HG02870 (cell line): ENCODE results near the gene BTBD19.
"Not testable (repeated sequence)": the region's sequence is repeated elsewhere in the genome, so short reads cannot be mapped to it uniquely, and the experiment has no call there.

Source experiments
- ATAC-seq: cut with Tn5 transposase; IDR thresholded peaks from one replicate; pipeline ENCODE4 v1.9.1; 2021; ENCODE audit warnings: mild to moderate bottlenecking, moderate library complexity; ENCODE audit not compliant: unreplicated experiment

The BTBD19 gene

DNA sequence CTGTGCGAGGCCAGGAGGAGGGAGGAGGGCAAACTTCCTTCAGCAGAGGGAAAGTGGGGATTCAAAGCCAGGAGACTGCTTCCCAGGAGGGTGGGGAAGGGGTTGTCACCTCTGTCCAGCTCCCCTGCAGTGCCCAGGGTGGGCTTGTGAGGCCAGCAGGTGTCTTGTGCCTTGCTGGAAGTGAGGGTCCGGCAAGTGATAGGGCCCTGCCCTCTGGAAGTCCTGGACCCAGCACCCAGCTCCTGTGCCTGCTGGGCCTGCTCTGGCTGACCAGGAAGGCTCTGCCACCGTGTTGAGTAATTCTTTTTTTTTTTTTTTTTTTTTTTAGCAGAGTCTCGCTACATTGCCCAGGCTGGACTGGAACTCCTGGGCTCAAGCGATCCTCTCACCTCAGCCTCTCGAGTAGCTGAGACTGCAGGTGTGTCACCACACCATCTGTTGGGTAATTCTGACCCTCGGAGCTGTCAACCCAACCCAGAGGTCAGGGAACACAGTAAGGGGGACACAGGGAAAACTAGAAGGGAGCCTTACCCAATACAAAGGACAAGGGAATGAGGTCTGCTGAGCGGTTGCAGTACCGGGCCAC, 21.4 kb upstream of the BTBD19 start:
- no peak for ATAC-seq

DNA sequence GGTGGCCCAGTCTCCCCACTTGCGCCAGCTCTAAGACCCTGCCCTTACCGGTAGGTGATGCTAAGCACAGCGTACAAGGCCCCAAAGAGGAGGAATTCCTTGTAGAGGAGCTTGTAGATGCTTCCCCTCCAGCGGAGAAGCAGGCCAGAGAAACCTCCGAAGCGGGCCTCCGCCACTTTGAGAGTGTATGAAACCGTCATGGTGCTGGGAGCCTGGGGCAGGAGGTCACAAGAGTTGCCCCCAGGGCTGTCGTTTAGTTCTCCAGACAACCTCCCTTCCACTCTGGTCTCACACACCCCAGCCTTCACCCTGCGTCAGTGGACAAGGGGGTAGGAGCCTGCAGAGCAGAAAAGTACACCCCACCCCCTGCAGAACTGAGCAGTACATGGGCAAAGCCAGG, 20.8 kb upstream of the BTBD19 start:
- no peak for ATAC-seq

DNA sequence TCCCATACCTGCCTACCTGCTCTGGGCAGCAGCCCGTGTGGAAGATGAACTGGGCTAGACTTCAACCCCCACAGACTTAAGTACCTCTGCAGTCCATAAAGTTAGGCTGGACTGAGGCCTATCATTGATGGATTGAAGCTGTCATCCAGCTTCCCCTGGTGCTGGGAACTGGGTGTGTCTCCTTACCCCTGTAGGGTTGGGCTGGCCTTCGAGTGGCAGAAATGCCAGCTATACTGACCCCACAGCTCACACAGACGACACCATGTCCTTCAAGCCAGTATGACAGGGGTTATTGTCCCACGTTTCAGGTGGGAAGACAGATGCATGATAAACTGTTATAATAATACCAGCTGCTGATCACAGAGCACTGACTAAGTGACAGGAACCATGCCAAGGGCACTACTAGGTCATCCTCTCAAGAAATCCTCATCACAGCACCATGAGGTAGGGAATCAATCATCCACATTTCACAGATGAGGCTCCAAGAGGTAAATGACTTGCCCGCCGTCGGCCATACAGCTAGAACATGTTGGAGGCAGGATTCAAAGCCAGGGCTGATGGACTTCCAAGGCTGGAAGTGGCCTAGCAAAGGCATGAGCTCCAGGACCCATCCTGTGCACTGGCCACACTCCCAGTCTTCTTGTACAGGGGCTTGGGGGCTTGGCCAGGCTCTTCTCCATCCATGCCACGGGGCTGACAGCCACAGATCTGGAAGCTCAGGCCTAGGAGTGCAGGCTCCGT, 20.0 kb upstream of the BTBD19 start, which contains the start of gene BEST4:
BEST4 (minus strand) TSS at position 51 of the 741 bp plus-strand sequence. CDS start 465 bp downstream, outside the sequence.
- ATAC-seq: no peak

DNA sequence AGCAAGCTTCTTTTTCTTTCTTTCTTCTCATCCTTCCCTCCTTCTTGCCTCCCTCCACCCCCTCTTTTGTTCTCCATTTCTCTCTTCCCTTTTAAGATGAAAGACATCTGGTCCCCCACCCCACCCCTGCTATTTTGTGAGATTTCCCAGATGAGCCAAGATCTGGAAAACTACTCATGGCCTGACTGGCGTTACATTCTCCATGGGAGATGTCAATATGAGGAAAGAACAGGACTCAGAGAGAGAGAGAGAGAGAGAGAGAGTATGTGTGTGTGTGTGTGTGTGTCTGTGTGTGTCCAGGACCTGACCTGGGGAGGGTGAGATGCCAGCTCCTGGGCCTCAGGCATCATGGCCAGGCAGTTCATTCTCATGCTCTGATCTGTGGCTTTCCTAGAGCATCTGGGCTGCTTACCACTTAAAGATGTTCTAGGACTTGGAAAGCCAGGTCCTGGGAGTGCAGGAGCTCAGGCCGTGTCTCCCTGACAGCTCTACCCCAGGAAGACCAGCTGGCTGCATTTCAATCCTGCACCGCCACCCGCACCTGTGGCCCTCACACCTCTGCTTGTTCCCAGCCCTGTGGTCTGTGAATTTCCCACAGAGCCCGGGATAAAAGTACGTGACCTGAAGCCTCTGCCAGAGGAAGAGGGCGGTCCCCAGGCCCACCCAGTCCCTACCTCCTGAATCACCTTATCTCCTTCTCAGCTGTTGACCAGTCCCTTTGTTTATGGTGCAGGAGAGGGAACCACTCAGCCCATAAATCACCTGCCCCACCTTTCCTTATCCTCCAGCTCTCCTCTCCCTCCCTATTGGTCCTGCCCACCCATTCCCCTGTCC, 17.1 kb upstream of the BTBD19 start:
- no peak for ATAC-seq

DNA sequence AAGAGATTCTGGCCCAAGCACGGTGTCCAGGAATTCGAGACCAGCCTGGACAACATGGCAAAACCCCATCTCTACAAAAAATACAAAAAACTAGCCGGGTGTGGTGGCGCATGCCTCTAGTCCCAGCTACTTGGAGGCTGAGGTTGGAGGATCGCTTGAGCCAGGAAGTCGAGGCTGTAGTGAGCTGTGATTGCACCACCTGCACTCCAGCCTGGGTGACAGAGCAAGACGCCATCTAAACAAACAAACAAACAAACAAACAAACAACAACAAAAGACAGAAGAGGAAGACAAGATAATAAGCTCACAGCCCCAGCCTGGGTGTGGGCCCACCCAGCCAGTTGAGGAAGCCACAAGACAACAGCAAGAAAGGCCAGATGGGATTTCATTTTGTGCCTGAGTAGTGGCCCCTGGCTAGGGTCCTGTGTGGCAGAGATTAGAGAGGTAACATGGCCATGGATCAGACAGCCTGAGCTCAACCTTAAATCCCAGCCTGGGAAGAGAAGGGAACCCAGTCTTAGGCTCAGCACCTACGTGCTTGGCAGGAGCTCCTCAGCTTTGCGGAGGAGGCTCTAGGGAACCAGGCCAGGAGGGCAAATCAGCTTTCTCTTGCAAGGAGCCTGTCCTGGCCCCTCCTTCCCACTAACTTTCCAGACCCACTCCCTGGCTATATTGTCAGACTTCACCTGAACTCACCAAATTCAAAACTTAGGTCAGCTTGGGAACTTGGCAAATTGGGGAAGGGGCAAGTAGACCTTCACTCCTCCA, 15.4 kb upstream of the BTBD19 start:
- ATAC-seq: no peak

DNA sequence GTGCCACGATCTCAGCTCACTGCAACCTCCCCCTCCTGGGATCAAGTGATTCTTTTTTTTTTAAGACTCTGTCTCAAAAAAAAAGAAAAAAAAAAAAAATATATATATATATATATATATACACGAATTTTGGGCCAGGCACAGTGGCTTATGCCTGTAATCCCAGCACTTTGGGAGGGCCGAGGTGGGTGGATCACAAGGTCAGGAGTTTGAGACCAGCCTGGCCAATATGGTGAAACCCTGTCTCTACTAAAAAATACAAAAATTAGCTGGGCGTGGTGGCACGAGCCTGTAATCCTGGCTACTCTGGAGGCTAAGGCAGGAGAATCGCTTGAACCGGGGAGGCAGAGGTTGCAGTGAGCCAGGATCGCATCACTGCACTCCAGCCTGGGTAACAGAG, 10.4 kb upstream of the BTBD19 start:
- ATAC-seq: not testable (repeated sequence)

DNA sequence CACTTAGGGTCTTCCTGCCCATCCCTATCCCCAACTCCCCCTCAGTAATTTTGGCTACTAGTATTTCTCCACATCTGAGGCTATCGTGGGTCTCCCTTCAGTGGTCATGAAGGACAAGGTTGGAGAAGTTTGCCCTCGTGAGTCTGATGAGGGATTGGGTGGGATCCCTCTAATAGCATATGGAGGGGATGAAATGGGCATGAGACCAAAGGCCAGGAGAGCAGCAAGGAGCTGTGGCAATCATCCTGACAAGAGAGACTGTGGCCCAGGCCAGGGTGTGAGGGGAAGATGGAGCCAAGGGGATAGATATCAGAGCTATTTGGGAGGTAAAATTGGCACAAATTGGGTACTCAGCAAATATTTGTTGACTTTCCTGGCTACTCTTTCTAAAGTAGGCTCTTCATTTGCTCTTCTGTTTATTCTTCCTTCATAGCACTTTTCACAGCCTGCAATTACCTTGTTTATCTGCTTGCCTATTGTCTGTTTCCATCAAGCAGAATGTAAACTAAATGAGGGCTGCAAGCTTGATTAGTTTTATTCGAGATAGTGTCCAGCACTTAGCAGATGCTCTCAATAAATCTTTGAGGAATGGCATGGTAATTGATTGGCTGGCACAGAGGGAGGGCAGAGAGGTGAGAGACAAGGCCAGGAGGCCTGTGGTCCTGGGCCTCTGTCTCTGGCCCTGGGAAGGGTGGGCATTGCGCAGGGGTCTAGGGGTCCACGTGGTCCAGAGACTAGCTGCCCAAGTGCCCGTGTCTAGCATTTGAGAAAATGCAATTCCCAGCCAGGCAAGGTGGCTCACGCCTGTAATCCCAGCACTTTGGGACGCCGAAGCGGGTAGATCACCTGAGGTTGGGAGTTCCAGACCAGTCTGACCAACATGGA, 9.6 kb upstream of the BTBD19 start:
- ATAC-seq: no peak

DNA sequence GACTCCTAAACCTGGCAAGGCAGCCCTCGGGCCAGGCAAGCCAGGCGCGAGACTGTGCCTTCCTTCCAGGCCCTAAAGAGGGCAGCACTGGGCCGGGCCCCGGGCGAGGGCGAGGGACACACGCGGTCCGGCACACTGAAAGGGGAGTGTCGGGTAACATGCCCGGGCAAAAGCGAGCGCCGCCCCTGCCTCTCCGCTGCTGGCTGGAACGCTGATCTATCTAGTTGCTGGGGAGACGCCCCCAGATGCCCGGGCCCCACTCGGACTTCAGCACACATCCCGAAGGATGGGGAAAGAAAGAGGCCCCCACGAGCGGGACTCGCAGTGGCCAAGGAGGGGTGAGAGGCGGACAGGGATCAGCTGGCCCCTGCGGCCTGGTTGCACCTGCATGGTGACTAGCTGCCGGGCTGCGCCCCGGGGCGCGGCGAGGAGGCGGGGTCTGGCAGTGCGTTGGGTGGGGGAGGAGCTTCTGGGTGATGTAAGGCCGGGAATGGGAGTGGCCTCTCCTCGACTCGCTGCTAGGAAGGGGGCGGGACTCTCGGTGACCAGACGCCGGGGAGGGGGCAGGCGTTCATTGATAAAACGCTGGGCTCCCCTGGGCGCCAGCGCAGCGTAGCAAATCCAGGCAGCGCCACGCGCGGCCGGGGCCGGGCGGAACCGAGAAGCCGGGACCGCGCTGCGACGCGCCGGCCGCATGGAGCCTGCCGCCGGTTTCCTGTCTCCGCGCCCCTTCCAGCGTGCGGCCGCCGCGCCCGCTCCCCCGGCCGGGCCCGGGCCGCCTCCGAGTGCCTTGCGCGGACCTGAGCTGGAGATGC, 8.3 kb upstream of the BTBD19 start, which contains the start of gene PLK3:
PLK3 (plus strand) TSS at position 608 of the 815 bp plus-strand sequence; CDS start at position 695, 87 bp downstream.
- peak; percentile 84 for ATAC-seq

DNA sequence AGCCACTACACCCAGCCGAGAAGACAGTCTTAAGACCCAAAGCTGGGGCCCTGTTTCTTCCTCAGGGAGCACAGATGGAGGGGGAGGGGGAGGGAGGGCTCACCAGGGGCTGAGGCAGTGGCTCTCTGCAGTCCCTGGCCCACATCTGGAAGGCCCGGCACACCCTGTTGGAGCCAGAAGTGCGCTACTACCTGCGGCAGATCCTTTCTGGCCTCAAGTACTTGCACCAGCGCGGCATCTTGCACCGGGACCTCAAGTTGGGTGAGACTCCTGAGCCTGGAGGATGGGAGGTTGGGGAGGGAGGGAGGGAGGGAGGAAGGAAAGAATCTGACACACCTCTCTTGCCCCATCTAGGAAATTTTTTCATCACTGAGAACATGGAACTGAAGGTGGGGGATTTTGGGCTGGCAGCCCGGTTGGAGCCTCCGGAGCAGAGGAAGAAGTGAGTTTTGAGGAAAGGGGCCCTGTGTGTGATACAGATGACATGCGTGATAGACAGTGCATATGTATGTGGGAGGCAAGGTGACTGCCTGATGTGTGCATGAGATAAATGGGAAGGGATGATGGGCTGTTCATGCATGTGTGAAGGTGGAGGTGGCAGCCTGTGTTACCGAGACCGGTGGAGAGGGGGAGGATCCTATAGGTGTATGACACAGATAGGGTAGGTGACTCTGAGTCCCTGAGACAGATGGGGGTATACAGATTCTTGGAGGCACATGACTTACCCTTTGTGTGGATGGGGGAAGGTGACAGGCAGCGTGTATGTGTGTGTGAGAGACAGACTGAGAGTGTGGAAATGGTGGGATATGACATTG, 6.6 kb upstream of the BTBD19 start:
- ATAC-seq: no peak

DNA sequence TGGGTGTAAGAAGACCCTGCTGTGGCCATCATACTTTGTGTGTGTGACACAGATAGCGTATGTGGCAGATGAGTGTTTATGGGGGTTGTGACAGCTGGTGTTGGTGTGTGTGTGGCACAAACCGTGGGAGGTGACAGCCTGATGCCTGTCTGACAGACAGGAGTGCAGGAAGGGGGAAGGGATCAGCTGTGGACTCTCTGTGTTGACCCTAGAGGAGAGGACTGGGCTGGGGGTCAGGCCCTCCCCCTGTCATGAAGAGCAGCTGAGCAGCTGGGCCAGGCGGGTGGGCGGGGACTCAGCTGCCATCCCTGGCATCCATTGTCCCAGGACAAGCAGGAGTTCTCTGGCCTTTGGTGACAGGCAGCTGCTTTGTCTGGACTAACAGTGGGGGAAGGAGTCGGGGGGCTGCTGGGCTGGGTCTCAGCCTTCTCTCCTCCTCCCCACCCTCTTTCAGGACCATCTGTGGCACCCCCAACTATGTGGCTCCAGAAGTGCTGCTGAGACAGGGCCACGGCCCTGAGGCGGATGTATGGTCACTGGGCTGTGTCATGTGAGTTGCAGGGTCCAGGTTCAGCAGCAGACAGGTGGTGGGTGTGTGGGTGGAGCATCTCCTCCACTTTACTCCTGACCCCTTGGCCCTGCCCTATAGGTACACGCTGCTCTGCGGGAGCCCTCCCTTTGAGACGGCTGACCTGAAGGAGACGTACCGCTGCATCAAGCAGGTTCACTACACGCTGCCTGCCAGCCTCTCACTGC, 5.8 kb upstream of the BTBD19 start:
- ATAC-seq: no peak

DNA sequence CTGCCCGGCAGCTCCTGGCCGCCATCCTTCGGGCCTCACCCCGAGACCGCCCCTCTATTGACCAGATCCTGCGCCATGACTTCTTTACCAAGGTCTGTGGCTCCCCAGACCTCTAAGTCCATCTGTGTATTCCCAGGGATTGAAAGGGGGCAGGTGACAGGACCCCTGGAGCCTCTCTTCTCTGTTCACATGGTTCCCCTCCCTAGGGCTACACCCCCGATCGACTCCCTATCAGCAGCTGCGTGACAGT, 5.3 kb upstream of the BTBD19 start:
- ATAC-seq: no peak

DNA sequence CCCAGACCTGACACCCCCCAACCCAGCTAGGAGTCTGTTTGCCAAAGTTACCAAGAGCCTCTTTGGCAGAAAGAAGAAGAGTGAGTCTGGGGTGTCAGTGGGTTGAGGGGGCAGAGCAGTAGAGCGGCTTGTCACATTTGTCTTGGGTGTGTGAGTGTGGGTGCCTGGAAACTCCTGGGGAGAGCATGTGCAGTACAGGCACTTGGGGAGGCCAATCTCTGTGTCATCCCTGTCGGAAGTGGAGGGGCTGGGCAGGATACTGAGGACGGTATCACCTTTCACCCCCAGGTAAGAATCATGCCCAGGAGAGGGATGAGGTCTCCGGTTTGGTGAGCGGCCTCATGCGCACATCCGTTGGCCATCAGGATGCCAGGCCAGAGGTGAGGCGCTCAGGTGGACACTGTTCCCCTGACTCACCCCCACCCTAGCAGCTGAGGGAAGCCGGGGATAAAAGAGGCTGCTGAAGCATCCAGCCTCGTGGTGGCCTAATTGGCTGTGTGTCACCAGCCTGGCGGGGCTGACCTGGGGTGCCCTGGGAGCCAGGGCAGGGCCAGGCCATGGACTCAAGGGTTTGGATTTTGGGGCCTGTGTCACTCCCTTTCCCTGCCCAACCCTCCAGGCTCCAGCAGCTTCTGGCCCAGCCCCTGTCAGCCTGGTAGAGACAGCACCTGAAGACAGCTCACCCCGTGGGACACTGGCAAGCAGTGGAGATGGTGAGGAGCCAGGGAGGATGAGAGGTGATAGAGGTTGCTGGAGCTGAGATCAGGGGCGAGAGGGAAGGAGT, 4.8 kb upstream of the BTBD19 start:
- ATAC-seq: no peak

DNA sequence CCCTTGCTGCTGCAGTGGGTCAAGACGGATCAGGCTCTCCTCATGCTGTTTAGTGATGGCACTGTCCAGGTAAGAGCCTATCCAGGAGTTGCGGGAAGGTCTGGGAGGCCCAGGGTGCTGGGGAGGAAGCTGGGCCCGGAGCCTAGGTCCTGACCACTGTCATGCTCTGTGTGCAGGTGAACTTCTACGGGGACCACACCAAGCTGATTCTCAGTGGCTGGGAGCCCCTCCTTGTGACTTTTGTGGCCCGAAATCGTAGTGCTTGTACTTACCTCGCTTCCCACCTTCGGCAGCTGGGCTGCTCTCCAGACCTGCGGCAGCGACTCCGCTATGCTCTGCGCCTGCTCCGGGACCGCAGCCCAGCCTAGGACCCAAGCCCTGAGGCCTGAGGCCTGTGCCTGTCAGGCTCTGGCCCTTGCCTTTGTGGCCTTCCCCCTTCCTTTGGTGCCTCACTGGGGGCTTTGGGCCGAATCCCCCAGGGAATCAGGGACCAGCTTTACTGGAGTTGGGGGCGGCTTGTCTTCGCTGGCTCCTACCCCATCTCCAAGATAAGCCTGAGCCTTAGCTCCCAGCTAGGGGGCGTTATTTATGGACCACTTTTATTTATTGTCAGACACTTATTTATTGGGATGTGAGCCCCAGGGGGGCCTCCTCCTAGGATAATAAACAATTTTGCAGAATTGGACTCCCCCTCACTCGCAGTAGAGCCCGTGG, 2.9 kb upstream of the BTBD19 start:
- ATAC-seq: no peak

DNA sequence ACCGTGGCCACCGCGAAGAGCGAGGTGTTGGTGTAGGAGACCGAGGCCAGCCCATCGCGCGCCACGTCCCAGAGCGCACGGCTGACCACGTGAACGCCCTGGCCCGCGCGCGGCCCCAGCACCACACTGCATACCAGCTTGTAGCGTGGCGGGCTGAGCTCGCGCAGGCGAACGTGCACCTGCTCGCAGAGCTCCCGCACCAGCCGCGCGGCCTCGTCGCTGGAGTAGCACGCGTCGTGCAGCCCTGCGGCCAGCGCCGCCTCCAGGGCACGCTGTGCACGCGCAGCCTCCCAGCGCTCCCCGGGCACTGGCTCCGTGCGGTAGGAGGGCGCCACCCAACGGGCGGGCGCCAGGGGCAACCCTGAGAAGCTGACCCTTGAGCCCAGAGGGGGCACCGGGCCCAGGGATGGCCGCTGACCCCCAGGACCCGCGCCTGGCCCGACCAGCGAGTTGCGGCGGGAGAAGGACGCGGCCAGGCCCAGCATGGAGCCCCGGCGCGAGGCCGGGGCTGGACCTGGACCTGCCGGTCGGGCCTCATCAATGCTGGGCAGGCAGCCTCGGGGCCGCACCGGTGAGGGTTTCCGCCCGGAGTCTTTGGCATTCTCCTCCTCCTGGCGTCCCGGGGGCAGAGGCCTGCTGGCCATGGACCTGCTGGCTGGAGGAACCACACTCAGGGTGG, 2.2 kb upstream of the BTBD19 start:
- no peak for ATAC-seq

DNA sequence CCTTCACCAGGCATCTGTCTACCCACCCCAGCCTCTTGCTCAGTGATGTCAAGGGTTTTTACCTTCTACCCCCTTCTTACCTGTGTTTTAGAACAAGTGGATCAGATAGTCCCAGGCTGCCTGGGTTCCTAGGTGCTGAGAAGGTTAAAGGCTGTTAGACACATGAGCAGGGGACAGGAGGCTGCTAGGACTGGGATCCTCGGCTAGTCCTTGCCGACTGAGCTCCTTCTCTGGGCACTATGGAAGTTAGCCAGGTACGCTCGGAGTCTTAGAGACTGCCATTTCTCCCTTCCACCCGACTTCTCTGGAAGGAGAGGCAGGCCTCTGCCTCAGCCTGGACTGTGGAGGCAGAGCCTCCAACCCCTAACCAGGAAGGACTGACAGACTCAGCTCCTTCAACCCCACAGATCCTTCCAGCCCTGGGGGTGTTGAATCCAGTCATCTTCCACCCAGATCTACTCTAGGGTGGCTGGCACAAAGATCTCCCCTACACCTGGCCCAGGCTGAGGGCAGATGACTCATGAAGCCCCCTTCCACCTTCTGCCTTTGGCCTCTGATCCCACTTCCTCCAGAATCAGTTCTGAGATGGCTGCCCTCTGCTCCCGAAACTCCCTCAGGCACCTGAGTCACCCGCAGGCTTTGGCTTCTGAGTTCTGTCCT, 1.5 kb upstream of the BTBD19 start, which contains the start of gene DYNLT4:
DYNLT4 (minus strand) TSS at position 648 of the 660 bp plus-strand sequence. CDS start 683 bp downstream, outside the sequence.
- no peak for ATAC-seq
